Endothelial cell of umbilical vein (primary cell): ENCODE data around the gene SAA4. TPM values are rescaled to one million over a fixed set of nuclear protein-coding genes. Genes with fewer than 3 reads are reported as not detected.

Experiments
- Bru-seq: library from RNA; stranded (reverse); fragments of 400-500 nt; gene quantifications from one replicate; lab custom pipeline; 2021; lab: Mats Ljungman, UMichigan
- BruChase-seq, 2 experiments: library from RNA; stranded (reverse); fragments of 400-500 nt; gene quantifications; one replicate each; lab custom pipeline; 2021; lab: Mats Ljungman, UMichigan
- BruUV-seq: library from RNA; stranded (reverse); fragments of 400-500 nt; replicated peaks from 2 replicates; lab custom pipeline; 2021; lab: Mats Ljungman, UMichigan
- CTCF ChIA-PET: fragments of 300-600, 350-600 bp; sonication (Branson Sonifier 250); formaldehyde crosslinking; loops from one replicate; lab custom pipeline; 2021; ENCODE audit warnings: antibody characterized with exemption, inconsistent platforms; lab: Charles Lee
- POLR2A ChIA-PET: fragments of 300-600, 350-600 bp; sonication (Branson Sonifier 250); formaldehyde crosslinking; loops from one replicate; lab custom pipeline; 2021; ENCODE audit warnings: antibody characterized with exemption, inconsistent platforms; lab: Charles Lee
- DNase-seq: peaks from one replicate; pipeline ENCODE4 v3.0.0-alpha.2; 2011; ENCODE audit warnings: low read depth, low spot score
- FAIRE-seq: peaks from 2 replicates; lab custom pipeline; 2011; peaks lifted over from hg19 to GRCh38; lab: Jason Lieb, UNC
- H2AFZ ChIP-seq: 2 replicates; pipeline ENCODE4 v1.6.0; 2012; ENCODE audit warnings: low read depth, low read length, control low read depth, inconsistent platforms
- H3K27ac ChIP-seq: 2 replicates; pipeline ENCODE4 v1.5.1; 2011; ENCODE audit warnings: low read depth, mild to moderate bottlenecking, control low read depth, low read length, moderate library complexity; ENCODE audit not compliant: insufficient read depth
- H3K27me3 ChIP-seq, 2 experiments: 2 replicates each; pipeline versions ENCODE4 v1.6.0 to v1.6.1; 2011; ENCODE audit warnings: low read length in 2 of 2, mixed read lengths in 1 of 2; ENCODE audit not compliant: control insufficient read depth in 2 of 2, insufficient read depth in 2 of 2
- H3K36me3 ChIP-seq, 2 experiments: 2 replicates in 1 of 2; 3 replicates in 1 of 2; pipeline ENCODE4 v1.5.1; 2011; ENCODE audit warnings: low read length in 2 of 2, mild to moderate bottlenecking in 1 of 2, moderate library complexity in 1 of 2; ENCODE audit not compliant: control insufficient read depth in 2 of 2, insufficient read depth in 2 of 2; ENCODE audit errors: extremely low read depth in 1 of 2
- H3K4me1 ChIP-seq: 3 replicates; pipeline ENCODE4 v1.5.1; 2011; ENCODE audit warnings: mild to moderate bottlenecking, low read length; ENCODE audit not compliant: control insufficient read depth, insufficient read depth; ENCODE audit errors: extremely low read depth
- H3K4me2 ChIP-seq: 2 replicates; pipeline ENCODE4 v1.6.1; 2011; ENCODE audit warnings: low read length, control low read depth, mixed read lengths; ENCODE audit not compliant: insufficient read depth
- H3K4me3 ChIP-seq, 3 experiments: fragments of 200-600 bp in 1 of 3; sonication (generic), shearing (Covaris generic) in 1 of 3; replicated peaks in 1 of 3; 2 replicates each; pipeline ENCODE4 v1.5.1; 2011 to 2016; ENCODE audit warnings: control low read depth in 3 of 3, low read length in 3 of 3, mild to moderate bottlenecking in 2 of 3, inconsistent platforms in 1 of 3, low read depth in 1 of 3, moderate library complexity in 1 of 3; ENCODE audit not compliant: insufficient read depth in 1 of 3
- H3K79me2 ChIP-seq: 2 replicates; pipeline ENCODE4 v1.6.0; 2012; ENCODE audit warnings: low read length, inconsistent platforms; ENCODE audit not compliant: control insufficient read depth, insufficient read depth
- H3K9ac ChIP-seq: replicated peaks from 2 replicates; pipeline ENCODE3; 2011; ENCODE audit warnings: low read length, control low read depth; ENCODE audit not compliant: insufficient read depth; ENCODE audit errors: extremely low read depth
- H3K9me1 ChIP-seq: replicated peaks from 3 replicates; pipeline ENCODE4 v1.6.0; 2011; ENCODE audit warnings: mild to moderate bottlenecking, low read length; ENCODE audit not compliant: control insufficient read depth, insufficient read depth; ENCODE audit errors: extremely low read depth
- H3K9me3 ChIP-seq: replicated peaks from 2 replicates; pipeline ENCODE4 v1.5.1; 2012; ENCODE audit warnings: low read length, inconsistent platforms; ENCODE audit not compliant: control insufficient read depth, insufficient read depth
- H4K20me1 ChIP-seq: replicated peaks from 2 replicates; pipeline ENCODE3; 2011; ENCODE audit warnings: mild to moderate bottlenecking, low read length; ENCODE audit not compliant: control insufficient read depth, insufficient read depth; ENCODE audit errors: extremely low read depth
- CTCF ChIP-seq, 2 donors: IDR thresholded peaks; 1 replicate in 1 of 2; 2 replicates in 1 of 2; pipeline ENCODE4 v1.5.1; 2011; ENCODE audit warnings: low read length in 2 of 2, mild to moderate bottlenecking in 2 of 2, moderate library complexity in 2 of 2, control low read depth in 1 of 2, inconsistent platforms in 1 of 2, low read depth in 1 of 2; ENCODE audit not compliant: insufficient read depth in 1 of 2; ENCODE audit errors: extremely low read depth in 1 of 2
- EZH2 ChIP-seq: IDR thresholded peaks from 2 replicates; pipeline ENCODE4 v1.6.1; 2012; ENCODE audit warnings: borderline replicate concordance, low read depth, mild to moderate bottlenecking, moderate library complexity, low read length, inconsistent platforms; ENCODE audit not compliant: severe bottlenecking
- FOS ChIP-seq: IDR thresholded peaks from 2 replicates; pipeline ENCODE4 v1.6.1; 2011; ENCODE audit warnings: mild to moderate bottlenecking, low read length, moderate library complexity, borderline replicate concordance; ENCODE audit not compliant: insufficient read depth
- GATA2 ChIP-seq: IDR thresholded peaks from 2 replicates; pipeline ENCODE4 v1.7.0; 2011; ENCODE audit warnings: low read depth, mild to moderate bottlenecking, moderate library complexity, mixed read lengths, low read length; ENCODE audit not compliant: insufficient read length, insufficient read depth
- MAX ChIP-seq: IDR thresholded peaks from 2 replicates; pipeline ENCODE4 v1.6.1; 2011; ENCODE audit not compliant: insufficient read depth, insufficient read length
- POLR2A ChIP-seq: IDR thresholded peaks from 2 replicates; pipeline ENCODE4 v1.6.1; 2012; ENCODE audit warnings: low read depth, mild to moderate bottlenecking, control low read depth, low read length
- POLR2AphosphoS5 ChIP-seq: IDR thresholded peaks from 2 replicates; pipeline ENCODE4 v1.6.1; 2012; ENCODE audit warnings: low read depth, mild to moderate bottlenecking, control low read depth, low read length, moderate library complexity; ENCODE audit not compliant: insufficient read depth
- dilution Hi-C: fragments of 300-500 bp; cut with MboI; formaldehyde crosslinking; loops from one replicate; pipeline ENCODE4 v1.15.0; 2019; ENCODE audit warnings: low sequenced_read_pairs; ENCODE audit not compliant: extremely low pct_ligation_motif_present
- intact Hi-C: fragments of 100-400 bp; cut with micrococcal nuclease; formaldehyde crosslinking; loops from one replicate; pipeline ENCODE4 v1.10.0; 2022
- long read RNA-seq: library from polyadenylated mRNA; stranded (forward); transcript quantifications from one replicate; pipeline ENCODE4 v2.0.0, GENCODE V29; 2021
- polyA minus RNA-seq, 3 experiments: library from RNA; depleted of rRNA, polyadenylated mRNA; stranded (reverse); fragments of >200 nt; gene quantifications; 1 replicate in 1 of 3; 2 replicates in 2 of 3; pipeline ENCODE4 v1.2.3, GENCODE V29; 2011
- polyA plus RNA-seq, 4 experiments: library from polyadenylated mRNA; depleted of rRNA in 3 of 4; stranded (reverse) in 3 of 4; unstranded in 1 of 4; fragments of >200 nt; gene quantifications; 2 replicates each; pipeline versions ENCODE4 v1.2.1 to v1.2.3, GENCODE V29; 2011 to 2012; ENCODE audit warnings: missing spikeins in 1 of 4
- total RNA-seq: library from RNA; stranded (reverse); gene quantifications from 2 replicates; pipeline ENCODE4 v1.2.3, GENCODE V29; 2021

SAA4 gene
- not detected in 2 replicates for total RNA-seq
- polyA plus RNA-seq = not detected in 2 replicates
- polyA plus RNA-seq (2011; cell fraction: cytosol; rRNA removed) = not detected in 2 replicates
- polyA plus RNA-seq (2011; cell fraction: nucleus; rRNA removed) = not detected in 2 replicates
- polyA plus RNA-seq (2012) = not detected in 2 replicates
- not detected in 2 replicates for polyA minus RNA-seq
- polyA minus RNA-seq (2011; cell fraction: cytosol; rRNA and poly(A)+ RNA removed) = not detected
- polyA minus RNA-seq (2011; cell fraction: nucleus; rRNA and poly(A)+ RNA removed) = not detected in 2 replicates
- not detected for Bru-seq, nascent RNA
- not detected for BruChase-seq, experiment 1, labeled RNA remaining after a 6-hour chase
- BruChase-seq, experiment 2, labeled RNA remaining after a 2-hour chase = not detected
- long read RNA-seq = 0 reads

- no peak within 1 kb of the TSS for H3K9ac ChIP-seq
Measured at GRCh38 chr11:18236664-18237356, at the start of gene SAA4. Gene SAA4 (minus strand): TSS chr11:18236802. CDS start chr11:18235926, 876 bp downstream.

More at GRCh38 chr11:18236664-18237356, at the start of gene SAA4:
- ChIA-PET POLR2A (no interaction called here), CTCF (no interaction called here)
- dilution Hi-C loops (no loop called here), intact Hi-C loops (no loop called here)
- Histone ChIP-seq H3K9me1 (no peaks in the 10 kb centered on the region), H2AFZ (no peak within 1 kb of the TSS), H3K9me3 (no peaks in the 10 kb centered on the region), H3K4me3 (no peak within 1 kb of the TSS), H3K4me1 (no peaks in the 10 kb centered on the region), H3K4me2 (no peak within 1 kb of the TSS), H3K79me2 (no peaks in the 10 kb centered on the region), H3K27me3 (peaks cover 12 to 17% of the 10 kb centered on the region in 2 experiments), H3K36me3 (no peaks in the 10 kb centered on the region), H4K20me1 (no peaks in the 10 kb centered on the region), H3K27ac (no peak within 1 kb of the TSS)
- no peak for TF ChIP-seq EZH2
- TF ChIP-seq CTCF (IDR thresholded peaks at IDR 0.05; ENCODE audit: extremely low read depth in 1 of 2, insufficient read depth in 1 of 2, low read depth in 1 of 2, low read length in 2 of 2) = no peak
- TF ChIP-seq FOS = no peak
- TF ChIP-seq POLR2A = no peak
- TF ChIP-seq POLR2AphosphoS5 = no peak
- no peak for TF ChIP-seq GATA2
- TF ChIP-seq MAX = no peak
- DNase-seq (no peak), FAIRE-seq (no peak)
- BruUV-seq = no TSS peak
